Body of pancreas (tissue), 4 donors: ENCODE data around the gene HDAC6.

Experiments used
- CTCF ChIP-seq, 7 experiments: fragments of 450-650 bp in 4 of 7; fragments of 200-600 bp in 3 of 7; sonication (generic) in 3 of 7; IDR thresholded peaks; one replicate each; pipeline ENCODE4 v1.5.1; 2016 to 2019; ENCODE audit warnings: antibody characterized with exemption in 7 of 7
- POLR2A ChIP-seq, 3 donors: fragments of 450-650 bp; IDR thresholded peaks; one replicate each; pipeline ENCODE4 v1.6.1; 2016; ENCODE audit warnings: antibody characterized with exemption in 3 of 3, mild to moderate bottlenecking in 2 of 3

- TF ChIP-seq CTCF (IDR thresholded peaks at IDR 0.05) (no peak), POLR2A (IDR thresholded peaks at IDR 0.05) (no peak)
These were observed 51.0 kb downstream of the HDAC6 start for GRCh38 chrX:48852857-48853256.
